ENCODE measurements around the gene PCDHB14.
A peak's percentile ranks its signal among the peaks of the same experiment; 100 is the strongest.
"Not testable (repeated sequence)": the region's sequence is repeated elsewhere in the genome, so short reads cannot be mapped to it uniquely, and the experiment has no call there.

Gene PCDHB14

GRCh38 chr5:141223112-141223783 lies at the start of gene PCDHB14:
Gene PCDHB14 (plus strand): TSS chr5:141223343. CDS start chr5:141223506, 163 bp downstream.
- peak; percentile 7 for DNase-seq

DNA sequence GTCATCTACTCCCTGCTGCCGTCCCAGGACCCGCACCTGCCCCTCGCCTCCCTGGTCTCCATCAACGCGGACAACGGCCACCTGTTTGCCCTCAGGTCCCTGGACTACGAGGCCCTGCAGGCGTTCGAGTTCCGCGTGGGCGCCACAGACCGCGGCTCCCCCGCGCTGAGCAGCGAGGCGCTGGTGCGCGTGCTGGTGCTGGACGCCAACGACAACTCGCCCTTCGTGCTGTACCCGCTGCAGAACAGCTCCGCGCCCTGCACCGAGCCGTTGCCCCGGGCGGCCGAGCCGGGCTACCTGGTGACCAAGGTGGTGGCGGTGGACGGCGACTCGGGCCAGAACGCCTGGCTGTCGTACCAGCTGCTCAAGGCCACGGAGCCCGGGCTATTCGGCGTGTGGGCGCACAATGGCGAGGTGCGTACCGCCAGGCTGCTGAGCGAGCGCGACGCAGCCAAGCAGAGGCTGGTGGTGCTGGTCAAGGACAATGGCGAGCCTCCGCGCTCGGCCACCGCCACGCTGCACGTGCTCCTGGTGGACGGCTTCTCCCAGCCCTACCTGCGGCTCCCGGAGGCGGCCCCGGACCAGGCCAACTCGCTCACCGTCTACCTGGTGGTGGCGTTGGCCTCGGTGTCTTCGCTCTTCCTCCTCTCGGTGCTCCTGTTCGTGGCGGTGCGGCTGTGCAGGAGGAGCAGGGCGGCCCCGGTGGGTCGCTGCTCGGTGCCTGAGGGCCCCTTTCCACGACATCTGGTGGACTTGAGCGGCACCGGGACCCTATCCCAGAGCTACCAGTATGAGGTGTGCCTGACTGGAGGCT lies 48.6 kb upstream of the PCDHB14 start:
- DNase-seq, result not testable (repeated sequence)

GRCh38 chr5:141175933-141176332 lies 47.2 kb upstream of the PCDHB14 start:
- DNase-seq, result no peak

DNA sequence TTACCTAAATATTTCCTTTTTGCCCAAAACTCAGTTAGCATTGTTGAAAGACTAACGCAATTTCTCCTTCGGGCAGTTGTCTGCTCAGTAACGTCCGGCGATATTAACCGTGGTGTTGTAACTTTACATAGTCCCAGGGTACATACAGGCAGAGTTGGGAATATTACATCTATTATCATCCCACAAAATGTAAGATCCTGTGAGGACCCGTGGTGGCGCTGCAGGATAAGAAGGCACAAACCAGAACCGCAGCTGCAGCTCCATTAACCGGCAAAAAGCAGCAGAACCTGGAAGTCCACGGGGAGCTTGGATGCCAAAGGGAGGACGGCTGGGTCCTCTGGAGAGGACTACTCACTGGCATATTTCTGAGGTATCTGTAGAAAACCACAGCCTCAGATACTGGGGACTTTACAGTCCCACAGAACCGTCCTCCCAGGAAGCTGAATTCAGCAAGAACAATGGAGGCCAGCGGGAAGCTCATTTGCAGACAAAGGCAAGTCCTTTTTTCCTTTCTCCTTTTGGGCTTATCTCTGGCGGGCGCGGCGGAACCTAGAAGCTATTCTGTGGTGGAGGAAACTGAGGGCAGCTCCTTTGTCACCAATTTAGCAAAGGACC lies 45.5 kb upstream of the PCDHB14 start, which contains the start of gene PCDHB8:
PCDHB8 (plus strand) TSS at position 214 of the 615 bp plus-strand sequence; CDS start at position 459, 245 bp downstream.
- peak; percentile 18 for DNase-seq

DNA sequence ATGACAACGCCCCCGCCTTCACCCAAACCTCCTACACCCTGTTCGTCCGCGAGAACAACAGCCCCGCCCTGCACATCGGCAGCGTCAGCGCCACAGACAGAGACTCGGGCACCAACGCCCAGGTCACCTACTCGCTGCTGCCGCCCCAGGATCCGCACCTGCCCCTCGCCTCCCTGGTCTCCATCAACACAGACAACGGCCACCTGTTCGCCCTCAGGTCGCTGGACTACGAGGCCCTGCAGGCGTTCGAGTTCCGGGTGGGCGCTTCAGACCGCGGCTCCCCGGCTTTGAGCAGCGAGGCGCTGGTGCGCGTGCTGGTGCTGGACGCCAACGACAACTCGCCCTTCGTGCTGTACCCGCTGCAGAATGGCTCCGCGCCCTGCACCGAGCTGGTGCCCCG lies 43.8 kb upstream of the PCDHB14 start:
- DNase-seq, result not testable (repeated sequence)

DNA sequence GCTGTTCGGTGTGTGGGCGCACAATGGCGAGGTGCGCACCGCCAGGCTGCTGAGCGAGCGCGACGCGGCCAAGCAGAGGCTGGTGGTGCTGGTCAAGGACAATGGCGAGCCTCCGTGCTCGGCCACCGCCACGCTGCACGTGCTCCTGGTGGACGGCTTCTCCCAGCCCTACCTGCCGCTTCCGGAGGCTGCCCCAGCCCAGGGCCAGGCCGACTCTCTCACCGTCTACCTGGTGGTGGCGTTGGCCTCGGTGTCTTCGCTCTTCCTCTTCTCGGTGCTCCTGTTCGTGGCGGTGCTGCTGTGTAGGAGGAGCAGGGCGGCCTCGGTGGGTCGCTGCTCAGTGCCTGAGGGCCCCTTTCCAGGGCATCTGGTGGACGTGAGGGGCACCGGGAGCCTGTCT lies 43.3 kb upstream of the PCDHB14 start:
- DNase-seq, result not testable (repeated sequence)

DNA sequence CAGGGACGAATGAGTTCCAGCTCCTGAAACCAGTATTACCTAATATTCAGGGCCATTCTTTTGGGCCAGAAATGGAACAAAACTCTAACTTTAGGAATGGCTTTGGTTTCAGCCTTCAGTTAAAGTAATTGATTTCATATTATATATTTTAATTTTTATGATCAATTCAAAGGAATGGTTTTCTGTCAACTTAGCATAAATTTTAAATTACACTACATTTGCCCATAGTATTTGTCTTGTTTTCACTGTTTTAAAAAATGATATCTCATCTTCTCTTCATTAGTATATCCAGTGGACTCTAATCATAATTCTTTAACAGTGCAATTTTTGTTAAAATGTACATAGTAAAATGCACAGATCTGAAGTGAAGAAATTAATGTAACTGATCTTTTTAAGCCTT lies 42.8 kb upstream of the PCDHB14 start:
- no peak for DNase-seq

GRCh38 chr5:141182248-141182647 lies 40.9 kb upstream of the PCDHB14 start, which contains the start of gene PCDHB16:
Gene PCDHB16 (plus strand): TSS chr5:141182387. CDS start chr5:141182560, 173 bp downstream.
- no peak for DNase-seq

GRCh38 chr5:141184117-141184855 lies 38.9 kb upstream of the PCDHB14 start:
- DNase-seq, result not testable (repeated sequence)

DNA sequence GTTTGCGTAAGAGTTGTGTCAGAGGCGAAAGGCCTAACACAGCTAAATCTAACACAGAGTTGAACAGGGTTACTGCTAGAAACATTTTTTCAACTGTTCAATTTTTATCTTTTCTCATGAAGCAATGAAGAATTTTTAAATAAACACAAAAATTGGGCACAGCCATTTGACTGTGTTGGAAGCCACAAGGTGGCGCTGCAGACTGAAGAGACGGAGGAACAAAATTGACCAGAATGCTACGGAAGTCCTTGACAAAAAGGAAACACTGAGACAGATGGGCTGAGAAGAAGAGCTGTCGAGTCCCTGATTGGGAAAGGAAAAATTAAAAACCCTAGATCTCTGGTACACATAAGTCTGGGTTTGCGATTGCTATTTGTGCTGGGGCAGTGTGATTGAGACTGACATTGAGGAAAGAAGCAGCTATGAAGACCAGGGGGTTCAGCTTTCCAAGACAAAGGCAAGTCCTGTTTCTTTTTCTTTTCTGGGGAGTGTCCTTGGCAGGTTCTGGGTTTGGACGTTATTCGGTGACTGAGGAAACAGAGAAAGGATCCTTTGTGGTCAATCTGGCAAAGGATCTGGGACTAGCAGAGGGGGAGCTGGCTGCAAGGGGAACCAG lies 36.1 kb upstream of the PCDHB14 start, which contains the start of gene PCDHB9:
PCDHB9 (plus strand) TSS at position 265 of the 616 bp plus-strand sequence; CDS start at position 423, 158 bp downstream.
- DNase-seq, result no peak

DNA sequence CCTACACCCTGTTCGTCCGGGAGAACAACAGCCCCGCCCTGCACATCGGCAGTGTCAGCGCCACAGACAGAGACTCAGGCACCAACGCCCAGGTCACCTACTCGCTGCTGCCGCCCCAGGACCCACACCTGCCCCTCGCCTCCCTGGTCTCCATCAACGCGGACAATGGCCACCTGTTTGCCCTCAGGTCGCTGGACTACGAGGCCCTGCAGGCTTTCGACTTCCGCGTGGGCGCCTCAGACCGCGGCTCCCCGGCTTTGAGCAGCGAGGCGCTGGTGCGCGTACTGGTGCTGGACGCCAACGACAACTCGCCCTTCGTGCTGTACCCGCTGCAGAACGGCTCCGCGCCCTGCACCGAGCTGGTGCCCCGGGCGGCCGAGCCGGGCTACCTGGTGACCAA lies 34.5 kb upstream of the PCDHB14 start:
- not testable (repeated sequence) for DNase-seq

GRCh38 chr5:141189131-141189530 lies 34.0 kb upstream of the PCDHB14 start:
- not testable (repeated sequence) for DNase-seq

GRCh38 chr5:141192110-141192725 lies 30.9 kb upstream of the PCDHB14 start, which contains the start of gene PCDHB10:
Gene PCDHB10 (plus strand): TSS chr5:141192353. CDS start chr5:141192553, 200 bp downstream.
- DNase-seq, result no peak

GRCh38 chr5:141194332-141194731 lies 28.8 kb upstream of the PCDHB14 start:
- DNase-seq, result not testable (repeated sequence)

GRCh38 chr5:141196363-141196762 lies 26.8 kb upstream of the PCDHB14 start:
- no peak for DNase-seq

DNA sequence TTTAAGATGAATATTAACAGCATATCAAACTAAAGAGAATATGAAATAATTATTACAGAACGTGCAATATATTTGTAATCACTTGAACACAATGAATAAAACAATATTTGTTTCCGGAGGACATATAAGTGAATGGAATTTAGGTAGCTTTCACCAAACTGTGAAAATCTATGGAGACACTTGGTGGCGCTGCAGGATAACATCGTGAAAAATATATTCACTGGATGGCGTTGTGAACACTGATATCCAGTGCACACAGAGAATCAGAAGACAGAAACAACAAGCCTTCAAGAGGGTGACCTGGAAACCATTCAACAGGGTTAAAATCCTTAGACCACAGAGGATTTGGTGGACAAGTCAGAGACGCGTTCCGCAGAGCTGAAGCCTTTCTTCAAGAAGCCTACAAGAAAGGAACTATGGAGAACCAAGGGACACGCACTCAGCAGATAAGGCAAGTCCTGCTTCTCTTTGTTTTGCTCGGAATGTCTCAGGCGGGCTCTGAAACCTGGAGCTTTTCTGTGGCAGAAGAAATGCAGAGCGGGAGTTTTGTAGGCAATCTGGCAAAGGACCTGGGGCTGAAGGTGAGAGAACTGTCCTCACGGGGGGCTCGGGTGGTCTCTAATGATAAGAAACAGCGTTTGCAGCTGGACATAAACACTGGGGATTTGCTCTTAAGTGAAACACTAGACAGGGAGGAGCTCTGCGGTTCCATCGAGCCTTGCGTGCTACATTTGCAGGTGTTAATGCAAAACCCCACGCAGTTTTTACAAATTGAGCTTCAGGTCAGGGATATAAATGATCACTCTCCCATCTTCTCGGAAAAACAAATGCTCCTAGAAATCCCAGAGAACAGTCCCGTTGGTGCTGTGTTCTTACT lies 23.5 kb upstream of the PCDHB14 start, which contains the start of gene PCDHB11:
PCDHB11 (plus strand) TSS at position 269 of the 877 bp plus-strand sequence; CDS start at position 417, 148 bp downstream.
- no peak for DNase-seq

DNA sequence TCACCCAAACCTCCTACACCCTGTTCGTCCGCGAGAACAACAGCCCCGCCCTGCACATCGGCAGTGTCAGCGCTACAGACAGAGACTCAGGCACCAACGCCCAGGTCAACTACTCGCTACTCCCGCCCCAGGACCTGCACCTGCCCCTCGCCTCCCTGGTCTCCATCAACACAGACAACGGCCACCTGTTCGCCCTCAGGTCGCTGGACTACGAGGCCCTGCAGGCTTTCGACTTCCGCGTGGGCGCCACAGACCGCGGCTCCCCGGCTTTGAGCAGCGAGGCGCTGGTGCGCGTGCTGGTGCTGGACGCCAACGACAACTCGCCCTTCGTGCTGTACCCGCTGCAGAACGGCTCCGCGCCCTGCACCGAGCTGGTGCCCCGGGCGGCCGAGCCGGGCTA lies 22.0 kb upstream of the PCDHB14 start:
- not testable (repeated sequence) for DNase-seq

GRCh38 chr5:141201646-141202045 lies 21.5 kb upstream of the PCDHB14 start:
- DNase-seq, result not testable (repeated sequence)

GRCh38 chr5:141208478-141208877 lies 14.7 kb upstream of the PCDHB14 start, which contains the start of gene PCDHB12:
Gene PCDHB12 (plus strand): TSS chr5:141208719. CDS start chr5:141208908, 189 bp downstream.
- DNase-seq, result no peak

DNA sequence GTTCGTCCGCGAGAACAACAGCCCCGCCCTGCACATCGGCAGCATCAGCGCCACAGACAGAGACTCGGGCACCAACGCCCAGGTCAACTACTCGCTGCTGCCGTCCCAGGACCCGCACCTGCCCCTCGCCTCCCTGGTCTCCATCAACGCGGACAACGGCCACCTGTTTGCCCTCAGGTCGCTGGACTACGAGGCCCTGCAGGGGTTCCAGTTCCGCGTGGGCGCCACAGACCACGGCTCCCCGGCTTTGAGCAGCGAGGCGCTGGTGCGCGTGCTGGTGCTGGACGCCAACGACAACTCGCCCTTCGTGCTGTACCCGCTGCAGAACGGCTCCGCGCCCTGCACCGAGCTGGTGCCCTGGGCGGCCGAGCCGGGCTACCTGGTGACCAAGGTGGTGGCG lies 12.9 kb upstream of the PCDHB14 start:
- not testable (repeated sequence) for DNase-seq

Measured in DMS153 (cell line).